ENCODE data around the gene FAXC. TPM values are rescaled to one million over a fixed set of nuclear protein-coding genes. Genes with fewer than 3 reads are reported as not detected.

The FAXC gene
- total RNA-seq (2014; rRNA removed; shearing (Covaris generic)), result 2.8 and 5.2 TPM in 2 replicates

GRCh38 chr6:99349171-99350141, at the start of gene FAXC:
TSS of gene FAXC (minus strand) at chr6:99349674. CDS start at chr6:99349372, 302 bp downstream.

GRCh38 chr6:99393698-99394531, 44.4 kb upstream of the FAXC start, which contains the start of gene COQ3:
TSS of gene COQ3 (minus strand) at chr6:99394195. CDS start at chr6:99394179, 16 bp downstream.

Other genes starting within 250 kb of the FAXC start
- 9.0 and 10.4 TPM in 2 replicates for gene COQ3, start 44.5 kb upstream of the FAXC start, total RNA-seq (2014; rRNA removed; shearing (Covaris generic))
- 61.7 and 68.5 TPM in 2 replicates for gene PNISR, start 75.6 kb upstream of the FAXC start, total RNA-seq (2014; rRNA removed; shearing (Covaris generic))
- 11.0 and 11.3 TPM in 2 replicates for gene USP45, start 165.7 kb upstream of the FAXC start, total RNA-seq (2014; rRNA removed; shearing (Covaris generic))
- gene CCNC, start 219.0 kb upstream of the FAXC start, total RNA-seq (2014; rRNA removed; shearing (Covaris generic)), result 42.2 and 55.8 TPM in 2 replicates

Measured in A375 (cell line).